Adrenal gland (tissue), 12 donors: ENCODE data around the gene SNRK. TPM values are rescaled to one million over a fixed set of nuclear protein-coding genes. Genes with fewer than 3 reads are reported as not detected.

Experiments
- DNase-seq, 7 donors: peaks; one replicate each; pipeline ENCODE4 v3.0.0-alpha.2; 2019 to 2020
- H3K27ac ChIP-seq, 5 donors: fragments of 200-600 bp; sonication (generic) in 4 of 5; 1 replicate in 3 of 5; 2 replicates in 2 of 5; pipeline versions ENCODE4 v1.5.1 to v1.8.0; 2016 to 2020; ENCODE audit warnings: mild to moderate bottlenecking in 1 of 5
- H3K27me3 ChIP-seq: fragments of 200-600 bp; 2 replicates; pipeline ENCODE4 v1.8.0; 2021
- H3K36me3 ChIP-seq, 2 donors: fragments of 200-600 bp; replicated peaks in 1 of 2; 1 replicate in 1 of 2; 2 replicates in 1 of 2; pipeline versions ENCODE4 v1.5.1 to v1.8.0; 2018 to 2022
- H3K4me1 ChIP-seq, 2 donors: fragments of 200-600 bp; replicated peaks in 1 of 2; 1 replicate in 1 of 2; 2 replicates in 1 of 2; pipeline versions ENCODE4 v1.5.1 to v1.8.0; 2018 to 2021
- H3K4me3 ChIP-seq, 4 donors: fragments of 200-600 bp; sonication (generic) in 3 of 4; one replicate each; pipeline ENCODE4 v1.5.1; 2016 to 2018
- H3K9me3 ChIP-seq, 3 donors: fragments of 200-600 bp; sonication (generic) in 1 of 3; replicated peaks in 1 of 3; 1 replicate in 2 of 3; 2 replicates in 1 of 3; pipeline versions ENCODE4 v1.5.1 to v1.8.0; 2016 to 2021
- POLR2A ChIP-seq, 2 donors: fragments of 450-650 bp; IDR thresholded peaks; one replicate each; pipeline ENCODE4 v1.6.1; 2017; ENCODE audit warnings: antibody characterized with exemption in 2 of 2, mild to moderate bottlenecking in 2 of 2, moderate library complexity in 1 of 2
- WGBS, 4 donors: extraction: QIAGEN DNeasy Blood & Tissue Kit in 2 of 4; methylation state at CpG; one replicate each; pipeline versions ENCODE4 v1.1.5 to v1.1.7; 2013 to 2017; 5-methylcytosine and 5-hydroxymethylcytosine counted together
- intact Hi-C, 2 donors: fragments of 100-400 bp; cut with DNase I; formaldehyde crosslinking; loops; one replicate each; pipeline versions ENCODE4 v1.14.1 to v1.15.0; 2022 to 2023
- polyA plus RNA-seq, 3 donors: library from polyadenylated mRNA; stranded (reverse); fragments of 200-250 nt in 2 of 3; fragments of 350-450 nt in 1 of 3; fragmentation: Illumina TruSeq in 1 of 3; extraction: RNeasy Lipid Tissue Mini Kit (QIAGEN cat#74804) in 1 of 3; gene quantifications; one replicate each; pipeline ENCODE4 v1.2.3, GENCODE V29; 2013 to 2014
- total RNA-seq, 9 donors: library from RNA; depleted of rRNA in 4 of 9; stranded (reverse); fragments of >200 nt in 4 of 9; fragments of 120-200 nt in 1 of 9; fragmentation: NEBNext Ultra II Directional in 1 of 9; extraction: Animal tissue kit (Norgen Biotek cat#: 25700) in 1 of 9; gene quantifications; one replicate each; pipeline versions ENCODE4 v1.1.0 to v1.2.4, GENCODE V29; 2013 to 2023
- TF ChIP-seq, protein P1 (sequence below), 6 experiments: fragments of 450-650 bp in 4 of 6; fragments of 200-600 bp in 2 of 6; sonication (generic) in 1 of 6; IDR thresholded peaks; 1 replicate in 5 of 6; 2 replicates in 1 of 6; pipeline versions ENCODE4 v1.5.1 to v1.8.0; 2016 to 2021; ENCODE audit warnings: antibody characterized with exemption in 6 of 6, mild to moderate bottlenecking in 2 of 6, moderate library complexity in 1 of 6
- donor health status: healthy with polysubstance abuse.
- donor health status: Bipolar disorder and iron deficiency.
- donor health status: DM: yes; HTN: yes; CAD: no.
- donor health status: DM: no; HTN: no; CAD: no.
- donor health status: DM: no; HTN: no; CAD: no.
- donor health status: DM: yes; HTN: yes; CAD: no.

Gene SNRK
- total and polyA plus RNA-seq, 12 donors = 8.1 to 36.4 (median 23.0) TPM

DNA sequence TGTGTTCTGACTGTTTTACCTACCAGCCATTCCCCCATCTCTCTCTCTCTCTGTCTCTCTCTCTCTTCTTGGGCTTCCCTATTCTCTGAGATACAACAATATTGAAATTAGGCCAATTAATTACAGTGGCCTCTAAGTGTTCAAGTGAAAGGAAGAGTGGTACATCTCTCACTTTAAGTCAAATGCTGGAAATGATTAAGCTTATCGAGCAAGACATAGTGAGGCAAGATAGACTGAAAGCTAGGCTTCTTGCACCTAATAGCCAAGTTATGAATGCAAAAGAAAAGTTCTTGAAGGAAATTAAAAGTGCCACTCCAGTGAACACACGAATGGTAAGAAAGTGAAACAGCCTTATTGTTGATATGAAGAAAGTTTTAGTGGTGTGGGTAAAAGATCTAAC, 21.3 kb downstream of the SNRK start:
- no peak overlapping the region for H3K4me3 ChIP-seq
- no peak for DNase-seq
- intact Hi-C loops = no loop called here
- peaks cover 0 to 6% of the 10 kb centered on the region in 2 donors for H3K36me3 ChIP-seq
- no peak overlapping the region for H3K27ac ChIP-seq
- no peak for TF ChIP-seq POLR2A (IDR thresholded peaks at IDR 0.05)
- TF ChIP-seq, protein P1, sequence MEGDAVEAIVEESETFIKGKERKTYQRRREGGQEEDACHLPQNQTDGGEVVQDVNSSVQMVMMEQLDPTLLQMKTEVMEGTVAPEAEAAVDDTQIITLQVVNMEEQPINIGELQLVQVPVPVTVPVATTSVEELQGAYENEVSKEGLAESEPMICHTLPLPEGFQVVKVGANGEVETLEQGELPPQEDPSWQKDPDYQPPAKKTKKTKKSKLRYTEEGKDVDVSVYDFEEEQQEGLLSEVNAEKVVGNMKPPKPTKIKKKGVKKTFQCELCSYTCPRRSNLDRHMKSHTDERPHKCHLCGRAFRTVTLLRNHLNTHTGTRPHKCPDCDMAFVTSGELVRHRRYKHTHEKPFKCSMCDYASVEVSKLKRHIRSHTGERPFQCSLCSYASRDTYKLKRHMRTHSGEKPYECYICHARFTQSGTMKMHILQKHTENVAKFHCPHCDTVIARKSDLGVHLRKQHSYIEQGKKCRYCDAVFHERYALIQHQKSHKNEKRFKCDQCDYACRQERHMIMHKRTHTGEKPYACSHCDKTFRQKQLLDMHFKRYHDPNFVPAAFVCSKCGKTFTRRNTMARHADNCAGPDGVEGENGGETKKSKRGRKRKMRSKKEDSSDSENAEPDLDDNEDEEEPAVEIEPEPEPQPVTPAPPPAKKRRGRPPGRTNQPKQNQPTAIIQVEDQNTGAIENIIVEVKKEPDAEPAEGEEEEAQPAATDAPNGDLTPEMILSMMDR (IDR thresholded peaks at IDR 0.05) = no peak
- H3K4me1 ChIP-seq = peaks cover 0 to 8% of the 10 kb centered on the region in 2 donors
- H3K27me3 ChIP-seq = no peaks in the 10 kb centered on the region
- H3K9me3 ChIP-seq = no peaks in the 10 kb centered on the region
- 83 to 94% (median 91%) methylated on average over 2 of the region's 2 CpGs for WGBS, 4 donors

DNA sequence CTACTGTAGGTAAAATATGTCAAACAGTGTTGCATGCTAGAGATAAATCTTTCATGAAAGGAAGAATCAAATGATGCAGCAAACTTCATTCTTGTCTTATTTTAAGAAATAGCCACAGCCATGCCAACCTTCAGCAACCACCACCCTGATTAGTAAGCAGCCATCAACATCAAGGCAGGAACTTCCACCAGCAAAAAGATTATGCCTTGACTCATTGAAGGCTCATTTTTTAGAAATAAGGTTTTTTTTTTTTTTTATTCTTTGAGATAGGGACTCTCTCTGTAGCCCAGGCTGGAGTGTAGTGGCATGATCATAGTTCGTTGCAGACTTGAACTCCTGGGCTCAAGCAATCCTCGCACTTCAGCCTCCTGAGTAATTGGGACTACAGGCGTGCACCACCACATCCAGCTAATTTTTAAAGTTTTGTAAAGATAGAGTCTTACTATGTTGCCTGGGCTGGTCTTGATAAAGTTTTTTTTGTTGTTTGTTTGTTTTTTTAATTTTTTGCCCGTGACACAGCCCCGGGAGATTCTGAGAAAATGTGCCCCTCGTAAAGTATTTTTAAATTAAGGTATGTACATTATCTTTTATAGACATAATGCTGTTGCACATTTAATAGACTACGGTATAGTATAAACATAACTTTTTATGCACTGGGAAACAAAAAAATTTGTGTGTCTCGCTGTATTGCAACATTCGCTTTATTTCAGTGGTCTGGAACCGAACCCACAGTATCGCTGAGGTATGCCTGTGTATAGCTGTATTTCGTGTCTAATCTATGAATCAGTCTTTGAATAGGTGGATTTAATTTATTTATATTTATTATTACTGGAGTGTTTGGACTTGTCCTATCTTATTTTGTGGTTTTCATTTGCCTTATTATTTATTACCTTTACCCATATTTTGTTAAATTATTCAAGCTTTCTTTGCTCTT, 23.3 kb downstream of the SNRK start:
- 96 to 97% (median 97%) methylated on average over 12 of the region's 12 CpGs for WGBS, 4 donors
- Histone ChIP-seq H3K9me3 (no peaks in the 10 kb centered on the region), H3K27me3 (no peaks in the 10 kb centered on the region), H3K4me3 (no peak overlapping the region), H3K4me1 (peaks cover 0 to 5% of the 10 kb centered on the region in 2 donors), H3K36me3 (no peaks in the 10 kb centered on the region), H3K27ac (no peak overlapping the region)
- no peak for TF ChIP-seq POLR2A (IDR thresholded peaks at IDR 0.05)
- TF ChIP-seq, protein P1 (IDR thresholded peaks at IDR 0.05) = no peak
- DNase-seq = no peak
- intact Hi-C loops = no loop called here

DNA sequence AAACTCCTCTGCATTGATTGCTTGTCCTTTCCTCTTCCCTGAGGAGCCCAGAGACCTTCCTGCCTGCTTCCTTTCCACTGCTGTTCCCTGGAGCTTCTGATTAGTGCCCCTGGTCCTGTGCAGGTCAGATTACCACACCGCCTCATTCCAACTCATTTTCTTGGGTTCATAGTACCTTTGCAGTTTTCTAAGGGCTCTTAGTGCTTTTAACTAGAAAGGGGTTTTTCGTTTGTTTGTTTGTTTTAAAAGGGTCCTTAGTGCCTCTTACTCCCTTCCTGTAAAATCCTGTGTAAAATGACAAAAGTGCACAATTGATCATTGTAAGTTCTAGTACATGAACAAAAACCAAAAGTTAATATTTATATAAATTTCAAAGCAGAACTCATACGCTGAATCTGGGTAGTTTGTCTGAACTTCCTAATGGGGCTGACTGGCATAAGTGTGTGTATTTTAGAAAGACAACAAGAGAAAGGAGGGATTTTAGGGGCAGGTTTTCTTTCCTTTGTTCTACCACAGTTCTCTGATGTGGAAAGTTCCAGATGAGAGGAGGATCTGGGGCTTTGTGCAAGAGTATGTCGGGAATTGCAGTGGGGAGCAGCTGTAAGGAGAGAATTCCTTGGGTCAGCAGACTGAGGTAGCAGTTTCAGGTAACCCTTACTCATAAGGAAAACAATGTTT, 30.6 kb downstream of the SNRK start:
- 74 to 83% (median 78%) methylated on average over 4 of the region's 4 CpGs for WGBS, 4 donors
- no peaks in the 10 kb centered on the region for H3K27me3 ChIP-seq
- no peaks in the 10 kb centered on the region for H3K9me3 ChIP-seq
- DNase-seq = no peak
- TF ChIP-seq POLR2A (IDR thresholded peaks at IDR 0.05) = no peak
- TF ChIP-seq, protein P1 (IDR thresholded peaks at IDR 0.05) = no peak
- no peaks in the 10 kb centered on the region for H3K36me3 ChIP-seq
- peaks cover 0 to 32% of the 10 kb centered on the region in 2 donors for H3K4me1 ChIP-seq
- no peak overlapping the region for H3K4me3 ChIP-seq
- intact Hi-C loops = no loop called here
- H3K27ac ChIP-seq = peak overlapping the region in 2 of 5 donors; percentile 13 to 58
